ENCODE results near the gene CCDC197. TPM values are rescaled to one million over a fixed set of nuclear protein-coding genes. Genes with fewer than 3 reads are reported as not detected.
A peak's percentile ranks its signal among the peaks of the same experiment; 100 is the strongest.

The CCDC197 gene
- total RNA-seq, 1 donor from 2014 or later, result not detected

DNA sequence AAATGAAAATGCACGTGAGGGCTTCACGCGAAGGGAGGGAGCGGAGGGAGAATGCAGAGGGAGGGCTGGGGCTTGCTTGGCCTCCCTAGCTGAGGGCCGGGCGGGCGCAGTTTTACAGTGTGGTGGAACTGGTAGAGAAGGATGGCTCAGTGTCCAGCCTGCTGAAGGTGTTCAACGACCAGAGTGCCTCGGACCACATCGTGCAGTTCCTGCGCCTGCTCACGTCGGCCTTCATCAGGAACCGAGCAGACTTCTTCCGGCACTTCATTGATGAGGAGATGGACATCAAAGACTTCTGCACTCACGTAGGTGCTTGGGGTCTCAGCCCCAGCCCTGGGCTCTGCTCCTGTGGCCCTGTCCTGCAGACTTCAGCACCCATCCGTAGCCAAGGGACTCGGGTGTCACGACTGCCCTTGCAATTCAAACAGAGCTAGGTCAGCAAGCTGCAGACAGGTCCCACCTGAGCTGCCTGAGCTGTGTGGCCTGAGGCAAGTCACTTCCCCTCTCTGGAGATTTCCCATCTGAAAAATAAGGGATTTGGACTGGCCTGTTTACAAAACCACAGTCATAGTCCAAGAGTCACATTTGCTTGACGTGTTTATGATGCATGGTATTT, 47.5 kb downstream of the CCDC197 start:
- no peaks in the 10 kb centered on the region for H3K36me3 ChIP-seq
- H3K27me3 ChIP-seq, result no peaks in the 10 kb centered on the region

DNA sequence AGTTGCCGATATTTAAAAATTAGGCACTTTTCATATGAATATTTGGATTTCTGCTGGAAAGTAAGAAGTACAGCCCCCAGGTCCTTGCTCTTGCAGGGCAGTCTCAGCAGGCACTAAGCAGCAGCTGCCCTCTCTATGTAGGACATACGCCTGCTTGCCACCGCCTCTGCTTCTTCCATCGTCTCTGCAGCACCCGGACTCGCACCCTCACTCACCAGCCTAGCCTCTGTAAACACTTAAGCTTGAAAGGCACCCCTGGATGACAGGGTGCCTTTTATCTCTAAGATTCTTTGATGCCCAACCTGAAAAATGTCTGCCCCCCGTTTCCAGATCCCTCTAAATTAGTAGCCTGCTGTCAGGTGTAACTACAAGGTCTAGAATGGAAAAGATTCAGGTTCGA, 48.0 kb downstream of the CCDC197 start:
- no peaks in the 10 kb centered on the region for H4K20me1 ChIP-seq (ENCODE audit: low read depth)
- H3K9me3 ChIP-seq (ENCODE audit: low read depth), result no peaks in the 10 kb centered on the region
- H2AFZ ChIP-seq (replicated peaks), result no peak overlapping the region
- no peak overlapping the region for H3K27ac ChIP-seq
- H3K27me3 ChIP-seq, result no peaks in the 10 kb centered on the region
- H3K9me3 Mint-ChIP-seq, result no peaks in the 10 kb centered on the region
- H3K4me1 Mint-ChIP-seq, result peaks cover 42% of the 10 kb centered on the region
- DNase-seq (ENCODE audit: low spot score), result no peak
- H3F3A ChIP-seq (ENCODE audit: low read depth), result no peaks in the 10 kb centered on the region
- TF ChIP-seq EZH2phosphoT487 (IDR thresholded peaks at IDR 0.05) (no peak), EZH2 (IDR thresholded peaks at IDR 0.05) (no peak)
- TF ChIP-seq, protein P1, sequence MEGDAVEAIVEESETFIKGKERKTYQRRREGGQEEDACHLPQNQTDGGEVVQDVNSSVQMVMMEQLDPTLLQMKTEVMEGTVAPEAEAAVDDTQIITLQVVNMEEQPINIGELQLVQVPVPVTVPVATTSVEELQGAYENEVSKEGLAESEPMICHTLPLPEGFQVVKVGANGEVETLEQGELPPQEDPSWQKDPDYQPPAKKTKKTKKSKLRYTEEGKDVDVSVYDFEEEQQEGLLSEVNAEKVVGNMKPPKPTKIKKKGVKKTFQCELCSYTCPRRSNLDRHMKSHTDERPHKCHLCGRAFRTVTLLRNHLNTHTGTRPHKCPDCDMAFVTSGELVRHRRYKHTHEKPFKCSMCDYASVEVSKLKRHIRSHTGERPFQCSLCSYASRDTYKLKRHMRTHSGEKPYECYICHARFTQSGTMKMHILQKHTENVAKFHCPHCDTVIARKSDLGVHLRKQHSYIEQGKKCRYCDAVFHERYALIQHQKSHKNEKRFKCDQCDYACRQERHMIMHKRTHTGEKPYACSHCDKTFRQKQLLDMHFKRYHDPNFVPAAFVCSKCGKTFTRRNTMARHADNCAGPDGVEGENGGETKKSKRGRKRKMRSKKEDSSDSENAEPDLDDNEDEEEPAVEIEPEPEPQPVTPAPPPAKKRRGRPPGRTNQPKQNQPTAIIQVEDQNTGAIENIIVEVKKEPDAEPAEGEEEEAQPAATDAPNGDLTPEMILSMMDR (IDR thresholded peaks at IDR 0.05), result no peak
- no peak overlapping the region for H3K4me2 ChIP-seq
- H3K27ac Mint-ChIP-seq, result no peak overlapping the region
- peaks cover 13% of the 10 kb centered on the region for H3K36me3 Mint-ChIP-seq
- H3K4me3 Mint-ChIP-seq, result no peak overlapping the region
- no peaks in the 10 kb centered on the region for H3K36me3 ChIP-seq
- H3K9ac ChIP-seq, result no peak overlapping the region
- H3K4me1 ChIP-seq, result no peaks in the 10 kb centered on the region
- no peaks in the 10 kb centered on the region for H3K79me2 ChIP-seq (ENCODE audit: low read depth)
- peaks cover 13% of the 10 kb centered on the region for H3K27me3 Mint-ChIP-seq (ENCODE audit: insufficient read depth, low read depth)
- no peak overlapping the region for H3K4me3 ChIP-seq

More for the DNA sequence above, 47.5 kb downstream of the CCDC197 start:
- no peaks in the 10 kb centered on the region for H3K4me1 ChIP-seq
- peaks cover 13% of the 10 kb centered on the region for H3K27me3 Mint-ChIP-seq (ENCODE audit: insufficient read depth, low read depth)
- H3K9me3 ChIP-seq (ENCODE audit: low read depth), result no peaks in the 10 kb centered on the region
- no peak overlapping the region for H3K4me3 ChIP-seq
- peaks cover 44% of the 10 kb centered on the region for H3K4me1 Mint-ChIP-seq
- H3K36me3 Mint-ChIP-seq, result peaks cover 10% of the 10 kb centered on the region
- no peaks in the 10 kb centered on the region for H4K20me1 ChIP-seq (ENCODE audit: low read depth)
- no peak overlapping the region for H3K4me3 Mint-ChIP-seq
- H3K27ac ChIP-seq, result no peak overlapping the region
- TF ChIP-seq, protein P1 (IDR thresholded peaks at IDR 0.05), result no peak
- TF ChIP-seq EZH2phosphoT487 (IDR thresholded peaks at IDR 0.05) (no peak), EZH2 (IDR thresholded peaks at IDR 0.05) (no peak)
- no peak overlapping the region for H2AFZ ChIP-seq (replicated peaks)
- no peak for DNase-seq (ENCODE audit: low spot score)
- H3K79me2 ChIP-seq (ENCODE audit: low read depth), result no peaks in the 10 kb centered on the region
- H3K27ac Mint-ChIP-seq, result no peak overlapping the region
- no peaks in the 10 kb centered on the region for H3F3A ChIP-seq (ENCODE audit: low read depth)
- no peak overlapping the region for H3K9ac ChIP-seq
- H3K4me2 ChIP-seq, result no peak overlapping the region
- no peaks in the 10 kb centered on the region for H3K9me3 Mint-ChIP-seq

DNA sequence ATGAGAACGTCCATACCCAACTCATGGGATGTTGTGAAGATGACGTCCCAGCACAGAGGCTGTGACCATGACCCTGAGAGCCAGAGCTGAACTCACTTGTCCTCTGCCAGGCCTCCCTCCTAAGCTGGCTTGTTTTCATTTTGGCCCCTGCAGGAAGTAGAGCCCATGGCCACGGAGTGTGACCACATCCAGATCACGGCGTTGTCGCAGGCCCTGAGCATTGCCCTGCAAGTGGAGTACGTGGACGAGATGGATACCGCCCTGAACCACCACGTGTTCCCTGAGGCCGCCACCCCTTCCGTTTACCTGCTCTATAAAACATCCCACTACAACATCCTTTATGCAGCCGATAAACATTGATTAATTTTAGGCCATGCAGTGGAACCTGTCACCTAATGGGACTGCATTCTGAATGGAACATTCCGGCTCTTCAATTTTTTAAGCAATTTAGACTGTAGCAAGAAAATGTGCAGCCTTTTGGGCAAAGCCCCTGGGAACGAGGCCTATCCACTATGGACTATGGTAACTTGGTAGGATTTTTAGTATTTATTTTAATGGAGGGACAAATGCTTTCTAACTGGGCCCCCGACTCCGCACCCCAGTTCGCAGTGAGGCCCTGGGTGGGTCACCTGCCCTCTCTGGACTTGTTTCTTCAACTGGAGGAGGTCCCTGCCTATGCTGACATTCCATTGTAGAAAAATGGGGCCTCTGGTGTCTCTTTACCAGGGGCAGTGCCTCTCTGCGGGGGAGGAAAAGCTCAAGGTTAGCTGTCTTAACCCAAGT, 48.7 kb downstream of the CCDC197 start:
- Histone ChIP-seq H2AFZ (replicated peaks) (no peak overlapping the region), H3K4me3 (no peak overlapping the region), H3F3A (ENCODE audit: low read depth) (no peaks in the 10 kb centered on the region), H3K79me2 (ENCODE audit: low read depth) (no peaks in the 10 kb centered on the region), H3K4me1 (no peaks in the 10 kb centered on the region), H3K36me3 (no peaks in the 10 kb centered on the region), H3K9ac (no peak overlapping the region), H3K27ac (no peak overlapping the region), H3K4me2 (no peak overlapping the region), H3K27me3 (no peaks in the 10 kb centered on the region), H3K9me3 (ENCODE audit: low read depth) (no peaks in the 10 kb centered on the region), H4K20me1 (ENCODE audit: low read depth) (no peaks in the 10 kb centered on the region)
- H3K4me1 Mint-ChIP-seq, result peaks cover 40% of the 10 kb centered on the region
- H3K27ac Mint-ChIP-seq, result no peak overlapping the region
- no peak for DNase-seq (ENCODE audit: low spot score)
- H3K9me3 Mint-ChIP-seq, result no peaks in the 10 kb centered on the region
- peak overlapping the region; percentile 18 for H3K4me3 Mint-ChIP-seq
- peaks cover 17% of the 10 kb centered on the region for H3K36me3 Mint-ChIP-seq
- TF ChIP-seq, protein P1 (IDR thresholded peaks at IDR 0.05), result no peak
- TF ChIP-seq EZH2 (IDR thresholded peaks at IDR 0.05) (no peak), EZH2phosphoT487 (IDR thresholded peaks at IDR 0.05) (no peak)
- peaks cover 13% of the 10 kb centered on the region for H3K27me3 Mint-ChIP-seq (ENCODE audit: insufficient read depth, low read depth)

Data from neural progenitor cell (in vitro differentiated cells).